Activated T-cell treated with anti-CD3 and anti-CD28 coated beads for 24 hours (primary cell): Measurements from ENCODE around the gene ZNF154.

Source experiments
- DNase-seq: peaks from one replicate; pipeline ENCODE4 v3.0.0-alpha.2; 2020; ENCODE audit warnings: low read depth

The ZNF154 gene

DNA sequence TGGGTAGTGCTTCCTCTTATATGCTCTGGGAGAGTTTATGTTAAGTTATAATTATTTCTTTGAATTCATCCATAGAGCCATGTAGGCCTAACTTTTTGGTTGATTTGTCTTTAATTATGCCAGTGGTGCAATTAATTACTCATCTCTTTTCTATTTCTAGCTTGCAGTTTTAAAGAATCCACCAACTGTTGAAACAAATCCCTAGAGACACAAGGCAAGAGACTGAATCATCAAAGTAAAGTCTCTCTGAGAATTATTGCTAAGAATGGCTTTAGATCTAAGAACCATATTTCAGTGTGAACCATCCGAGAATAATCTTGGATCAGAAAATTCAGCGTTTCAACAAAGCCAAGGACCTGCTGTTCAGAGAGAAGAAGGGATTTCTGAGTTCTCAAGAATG is 33.1 kb downstream of the ZNF154 start:
- DNase-seq: no peak

DNA sequence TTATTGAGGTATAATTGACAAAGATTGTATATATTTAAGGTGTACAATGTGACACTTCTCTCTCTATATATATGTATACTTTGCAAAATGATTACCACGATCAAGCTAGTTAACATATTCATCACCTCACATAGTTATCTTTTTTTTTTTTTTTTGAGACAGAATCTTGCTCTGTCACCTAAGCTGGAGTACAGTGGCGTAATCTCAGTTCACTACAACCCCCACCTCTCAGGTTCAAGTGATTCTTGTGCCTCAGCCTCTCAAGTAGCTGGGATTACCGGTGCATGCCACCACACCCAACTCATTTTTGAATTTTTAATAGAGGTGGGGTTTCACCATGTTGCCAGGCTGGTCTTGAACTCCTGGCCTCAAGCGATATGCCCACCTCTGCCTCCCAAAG is 36.5 kb downstream of the ZNF154 start:
- no peak for DNase-seq

GRCh38 chr19:57671124-57671895 is 37.7 kb downstream of the ZNF154 start:
- DNase-seq: no peak

GRCh38 chr19:57668635-57669034 is 40.4 kb downstream of the ZNF154 start, which contains the start of gene ZSCAN4:
ZSCAN4 (plus strand) TSS chr19:57668935; CDS start chr19:57676146, 7,211 bp downstream.
- DNase-seq: no peak

DNA sequence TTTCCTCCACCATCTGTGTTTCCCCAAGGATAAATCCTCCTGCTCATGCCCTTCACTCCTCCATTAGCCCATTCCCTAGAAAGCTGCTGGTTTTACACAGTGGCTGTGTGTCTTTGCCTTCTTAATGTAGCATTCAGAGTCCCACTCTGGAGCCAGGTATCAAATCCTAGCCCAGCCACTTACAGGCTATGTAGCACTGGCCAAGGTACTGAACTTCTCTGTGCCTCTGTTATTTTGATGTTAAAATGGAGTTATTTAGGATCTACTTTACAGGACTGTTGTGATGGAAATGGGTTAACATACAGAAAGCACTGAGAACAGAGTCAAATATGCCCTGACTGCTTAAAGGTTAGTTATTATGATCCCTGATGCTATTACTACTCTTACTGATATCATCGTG is 41.8 kb downstream of the ZNF154 start:
- no peak for DNase-seq

DNA sequence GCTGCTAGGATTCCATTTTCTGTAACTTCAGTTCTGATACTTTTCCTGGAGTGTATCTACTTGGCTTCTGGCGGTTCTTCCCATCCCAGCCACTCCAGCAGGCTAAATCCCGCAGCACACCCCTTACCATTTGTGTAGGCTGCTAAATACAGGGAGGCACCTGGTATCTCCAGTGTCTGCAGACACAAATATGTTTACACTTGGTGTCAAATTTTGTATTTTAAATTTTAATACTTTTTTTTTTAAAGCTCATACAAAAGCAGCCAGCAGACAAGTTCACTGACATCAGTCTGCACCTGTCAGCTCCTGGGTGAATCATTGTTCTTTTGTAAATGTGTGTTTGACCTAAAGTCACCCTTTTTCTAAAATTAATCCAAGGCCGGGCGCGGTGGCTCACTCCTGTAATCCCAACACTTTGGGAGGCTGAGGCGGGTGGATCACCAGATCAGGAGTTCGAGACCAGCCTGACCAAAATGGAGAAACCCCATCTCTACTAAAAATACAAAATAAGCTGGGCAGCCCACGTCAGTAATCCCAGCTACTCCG is 43.7 kb downstream of the ZNF154 start:
- DNase-seq: no peak

- no peak for DNase-seq
Observed at GRCh38 chr19:57664269-57665127, 44.5 kb downstream of the ZNF154 start.

GRCh38 chr19:57656346-57656745 is 52.7 kb downstream of the ZNF154 start:
- DNase-seq: no peak

GRCh38 chr19:57655443-57655842 is 53.6 kb downstream of the ZNF154 start:
- no peak for DNase-seq

- DNase-seq: no peak
Observed at GRCh38 chr19:57653689-57654088, 55.3 kb downstream of the ZNF154 start.

DNA sequence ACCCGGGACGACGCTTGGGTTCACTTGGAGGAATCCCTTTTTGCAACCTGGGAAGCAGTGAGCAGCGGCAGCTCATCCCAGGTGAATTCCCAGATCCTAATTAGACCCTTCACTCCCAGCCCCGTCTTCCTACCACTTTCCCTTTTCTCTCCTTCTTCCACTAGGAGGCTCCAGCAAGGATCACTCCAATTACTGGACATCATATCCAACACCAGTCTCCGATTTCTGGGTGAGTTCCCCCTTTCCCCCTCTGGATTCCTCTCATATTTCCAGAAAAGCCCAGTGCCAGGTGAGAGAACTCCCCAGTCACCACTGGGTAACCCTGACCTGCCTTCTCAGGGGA is 57.4 kb downstream of the ZNF154 start:
- DNase-seq: no peak

DNA sequence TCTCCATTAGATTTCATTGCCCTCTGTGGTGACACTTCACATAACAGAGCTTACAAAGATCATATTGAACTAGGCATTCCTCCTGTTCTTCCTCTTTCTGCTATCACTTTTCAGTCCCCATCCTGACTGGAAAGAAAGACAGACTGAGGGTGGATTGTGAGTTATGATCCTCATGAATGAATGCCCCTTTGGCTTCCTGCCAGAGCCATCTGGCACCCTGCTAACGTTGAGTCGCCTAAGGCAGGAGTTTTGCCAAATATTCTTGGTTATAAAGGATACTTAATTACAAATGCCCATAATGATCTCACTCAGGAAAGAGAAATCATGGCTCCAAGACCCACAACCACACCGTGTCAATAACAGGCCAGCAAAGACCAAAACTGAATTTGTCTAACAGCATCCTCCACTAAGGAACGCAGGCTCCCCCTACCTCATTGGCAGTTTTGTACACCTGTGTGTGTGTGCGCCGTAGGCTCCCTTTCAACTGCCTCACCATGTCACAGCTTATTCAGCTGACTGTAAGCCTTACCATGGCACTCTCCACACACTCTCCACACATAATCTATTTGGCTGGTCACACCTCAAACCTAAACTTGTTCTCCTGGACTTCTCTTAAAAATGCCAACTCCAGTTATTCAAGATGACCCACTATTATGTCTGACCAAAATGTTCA is 60.5 kb downstream of the ZNF154 start:
- no peak for DNase-seq
